Esophagus (tissue), 2 donors: ENCODE data around the gene ECHDC3. TPM values are rescaled to one million over a fixed set of nuclear protein-coding genes. Genes with fewer than 3 reads are reported as not detected.

Source experiments
- polyA plus RNA-seq, 2 donors: library from polyadenylated mRNA; stranded (reverse); fragments of 200-250 nt; gene quantifications; one replicate each; pipeline ENCODE4 v1.2.3, GENCODE V29; 2013
- donor health status: healthy with polysubstance abuse.
- donor health status: Bipolar disorder and iron deficiency.

Gene ECHDC3
- polyA plus RNA-seq, 2 donors, result 23.7 to 36.5 TPM

Other genes starting within 250 kb of the ECHDC3 start
- 10 to 100 TPM; 26.8 to 28.3 TPM for gene USP6NL, start 130.7 kb upstream of the ECHDC3 start, polyA plus RNA-seq
- gene PROSER2, start 81.0 kb downstream of the ECHDC3 start, polyA plus RNA-seq, result 1 to 10 TPM; 5.2 to 6.8 TPM